HL-60 (cell line): Measurements from ENCODE around the gene FCN3.
A peak's percentile ranks its signal among the peaks of the same experiment; 100 is the strongest.

ENCODE experiments used
- DNase-seq, 2 experiments: peaks; one replicate each; pipeline ENCODE4 v3.0.0-alpha.2; 2010 to 2020; ENCODE audit warnings: low read depth in 1 of 2, low spot score in 1 of 2
- H3K27ac ChIP-seq: fragments of 250-450 bp; sonication (Bioruptor Pico); replicated peaks from 2 replicates; pipeline ENCODE4 v1.5.1; 2020; ENCODE audit warnings: mild to moderate bottlenecking, moderate library complexity
- H3K27me3 ChIP-seq: fragments of 250-450 bp; sonication (Bioruptor Pico); 2 replicates; pipeline ENCODE4 v1.5.1; 2021; ENCODE audit warnings: mild to moderate bottlenecking, moderate library complexity; ENCODE audit not compliant: insufficient read depth, poor library complexity, severe bottlenecking
- H3K4me3 ChIP-seq: replicated peaks from 2 replicates; pipeline ENCODE4 v1.5.1; 2011; ENCODE audit warnings: mild to moderate bottlenecking, control low read depth, low read length; ENCODE audit not compliant: insufficient read depth
- CTCF ChIP-seq: IDR thresholded peaks from one replicate; pipeline ENCODE4 v1.5.1; 2011; ENCODE audit warnings: low read length, control low read depth, inconsistent platforms; ENCODE audit not compliant: insufficient read depth
- GABPA ChIP-seq: IDR thresholded peaks from 2 replicates; pipeline ENCODE4 v1.6.1; 2012; ENCODE audit warnings: low read depth
- POLR2AphosphoS5 ChIP-seq: IDR thresholded peaks from 2 replicates; pipeline ENCODE4 v1.6.1; 2012; ENCODE audit warnings: low read depth
- REST ChIP-seq: IDR thresholded peaks from 2 replicates; pipeline ENCODE4 v1.6.1; 2012; ENCODE audit warnings: low read depth; ENCODE audit not compliant: insufficient replicate concordance
- SPI1 ChIP-seq: IDR thresholded peaks from 2 replicates; pipeline ENCODE4 v1.6.1; 2012; ENCODE audit warnings: low read depth, mild to moderate bottlenecking, borderline replicate concordance

Gene FCN3

DNA sequence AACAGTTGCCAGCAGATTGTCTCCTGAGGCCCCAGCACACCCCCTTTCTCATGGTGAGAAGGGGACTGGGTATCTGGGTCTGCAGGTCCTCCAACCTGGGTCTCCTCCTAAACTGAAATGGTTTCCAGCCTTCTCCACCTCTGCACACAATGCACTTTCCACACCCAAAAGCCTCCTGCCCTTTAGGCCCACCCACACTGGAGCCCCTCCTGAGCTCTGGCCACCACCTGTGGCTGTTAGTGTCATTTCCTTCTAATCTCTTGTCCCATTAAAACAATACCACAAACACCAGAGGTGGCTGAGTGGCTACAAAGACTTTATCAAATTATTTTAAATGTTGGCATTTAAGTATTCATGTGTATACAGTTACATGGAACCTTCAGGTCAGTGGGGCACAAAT, 29.3 kb upstream of the FCN3 start:
- H3K4me3 ChIP-seq, result no peak overlapping the region

DNA sequence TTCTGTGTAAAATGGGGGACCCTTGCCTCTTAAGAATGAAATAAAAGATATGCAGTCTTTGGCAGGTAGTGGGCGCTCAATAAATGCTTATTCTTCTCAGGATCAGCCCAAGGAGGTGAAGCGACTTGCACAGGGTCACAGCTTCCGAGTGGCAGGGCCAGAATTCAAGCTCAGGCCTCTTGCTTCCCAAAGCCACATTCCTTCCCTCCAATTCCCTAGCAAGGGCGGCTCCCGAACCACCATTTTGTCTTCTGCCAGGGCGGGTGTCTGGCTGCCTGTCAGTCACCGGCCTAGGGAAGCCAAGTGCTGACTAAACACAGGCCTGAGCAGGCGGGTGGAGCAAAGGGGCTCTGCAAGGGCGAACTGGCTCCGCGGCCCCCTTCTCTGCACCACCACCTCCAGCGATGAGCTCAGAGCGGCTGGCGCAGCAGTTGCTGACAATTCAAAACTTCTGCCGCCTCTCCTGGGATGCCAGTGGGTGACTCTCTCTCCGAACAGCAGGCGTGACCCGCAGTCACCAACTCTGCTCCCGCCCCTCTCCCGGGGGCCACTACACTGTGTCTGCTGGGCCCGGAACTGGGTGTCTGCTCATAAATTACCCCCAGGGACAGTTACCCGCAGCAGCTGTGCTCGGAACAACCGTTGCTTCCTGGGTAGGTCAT, 28.6 kb upstream of the FCN3 start:
- no peak for TF ChIP-seq POLR2AphosphoS5
- TF ChIP-seq GABPA, result no peak
- TF ChIP-seq SPI1, result no peak
- no peak for TF ChIP-seq CTCF
- TF ChIP-seq REST, result no peak

More for the DNA sequence above, 29.3 kb upstream of the FCN3 start:
- TF ChIP-seq SPI1 (no peak), POLR2AphosphoS5 (no peak), GABPA (no peak), REST (no peak), CTCF (no peak)
- no peak for DNase-seq
- no peak overlapping the region for H3K27ac ChIP-seq
- H3K27me3 ChIP-seq, result no peaks in the 10 kb centered on the region

DNA sequence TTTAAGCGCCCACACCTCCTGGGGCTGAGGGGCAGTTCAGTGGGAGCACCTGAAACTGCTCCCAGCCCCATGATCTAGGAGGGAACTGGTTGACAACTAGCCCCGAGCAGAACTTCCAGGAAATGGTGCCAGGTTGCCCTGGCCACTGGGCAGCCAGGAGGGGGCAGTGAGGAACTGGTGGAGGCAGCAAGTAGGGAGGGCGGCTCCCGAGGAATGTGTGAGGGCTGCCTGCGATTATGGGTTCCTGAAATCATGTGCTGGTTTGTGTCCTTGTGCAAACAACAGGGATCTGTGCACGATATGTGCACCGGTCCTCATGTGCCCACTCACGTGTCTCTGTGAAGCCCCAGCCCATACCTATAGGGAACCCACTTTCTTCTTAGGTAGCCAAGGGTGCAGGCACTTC, 27.7 kb upstream of the FCN3 start:
- TF ChIP-seq REST, result no peak
- TF ChIP-seq SPI1, result peak; percentile 35; the same call in 1 of the 2 replicates
- peak; percentile 23 for TF ChIP-seq CTCF
- Histone ChIP-seq H3K27me3 (no peaks in the 10 kb centered on the region), H3K4me3 (no peak overlapping the region), H3K27ac (no peak overlapping the region)
- peak in 1 of 2 experiments; percentile 76 for DNase-seq

More for the DNA sequence above, 28.6 kb upstream of the FCN3 start:
- no peak overlapping the region for H3K4me3 ChIP-seq
- DNase-seq, result peak in 1 of 2 experiments; percentile 15
- H3K27ac ChIP-seq, result no peak overlapping the region
- H3K27me3 ChIP-seq, result no peaks in the 10 kb centered on the region
